NCI-H128 (cell line): ENCODE results near the gene DNAAF3.
"Not testable (repeated sequence)": the region's sequence is repeated elsewhere in the genome, so short reads cannot be mapped to it uniquely, and the experiment has no call there.

Source experiments
- DNase-seq: peaks from one replicate; lab custom pipeline; 2025; ENCODE audit not compliant: unreplicated experiment; lab: John Stamatoyannopoulos, UW

Gene DNAAF3

DNA sequence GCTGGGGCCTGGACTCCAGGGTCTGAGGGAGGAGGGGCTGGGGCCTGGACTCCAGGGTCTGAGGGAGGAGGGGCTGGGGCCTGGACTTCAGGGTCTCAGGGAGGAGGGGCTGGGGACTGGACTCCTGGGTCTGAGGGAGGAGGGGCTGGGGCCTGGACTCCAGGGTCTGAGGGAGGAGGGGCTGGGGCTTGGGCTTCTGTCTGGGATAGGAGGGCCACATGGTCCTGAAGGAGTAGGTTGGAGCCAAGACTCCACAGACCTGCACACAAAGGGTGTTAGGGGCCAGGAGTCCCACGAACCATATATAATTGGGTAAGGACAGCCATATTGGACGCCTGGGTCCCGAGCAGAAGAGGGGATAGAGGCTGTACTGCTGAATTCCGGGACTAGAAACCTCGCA lies 10.6 kb downstream of the DNAAF3 start:
- DNase-seq, result not testable (repeated sequence)

- no peak for DNase-seq
These were observed 12.7 kb downstream of the DNAAF3 start for GRCh38 chr19:55153652-55154264.

DNA sequence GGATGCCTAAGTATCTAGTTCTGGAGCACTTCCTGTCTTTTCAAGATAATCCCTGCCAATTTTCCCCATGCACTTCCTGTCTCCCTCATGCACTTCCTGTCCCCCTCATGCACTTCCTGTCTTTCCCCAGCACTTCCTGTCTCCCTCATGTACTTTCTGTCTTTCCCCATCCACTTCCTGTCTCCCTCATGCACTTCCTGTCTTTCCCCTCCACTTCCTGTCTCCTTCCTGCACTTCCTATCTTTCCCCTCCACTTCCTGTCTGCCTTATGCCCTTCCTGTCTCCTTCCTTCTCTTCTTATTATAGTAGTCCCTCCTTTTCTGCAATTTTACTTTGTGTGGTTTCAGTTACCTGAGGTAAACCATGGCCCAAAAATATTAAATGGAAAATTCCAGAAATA lies 14.4 kb downstream of the DNAAF3 start:
- DNase-seq, result no peak

DNA sequence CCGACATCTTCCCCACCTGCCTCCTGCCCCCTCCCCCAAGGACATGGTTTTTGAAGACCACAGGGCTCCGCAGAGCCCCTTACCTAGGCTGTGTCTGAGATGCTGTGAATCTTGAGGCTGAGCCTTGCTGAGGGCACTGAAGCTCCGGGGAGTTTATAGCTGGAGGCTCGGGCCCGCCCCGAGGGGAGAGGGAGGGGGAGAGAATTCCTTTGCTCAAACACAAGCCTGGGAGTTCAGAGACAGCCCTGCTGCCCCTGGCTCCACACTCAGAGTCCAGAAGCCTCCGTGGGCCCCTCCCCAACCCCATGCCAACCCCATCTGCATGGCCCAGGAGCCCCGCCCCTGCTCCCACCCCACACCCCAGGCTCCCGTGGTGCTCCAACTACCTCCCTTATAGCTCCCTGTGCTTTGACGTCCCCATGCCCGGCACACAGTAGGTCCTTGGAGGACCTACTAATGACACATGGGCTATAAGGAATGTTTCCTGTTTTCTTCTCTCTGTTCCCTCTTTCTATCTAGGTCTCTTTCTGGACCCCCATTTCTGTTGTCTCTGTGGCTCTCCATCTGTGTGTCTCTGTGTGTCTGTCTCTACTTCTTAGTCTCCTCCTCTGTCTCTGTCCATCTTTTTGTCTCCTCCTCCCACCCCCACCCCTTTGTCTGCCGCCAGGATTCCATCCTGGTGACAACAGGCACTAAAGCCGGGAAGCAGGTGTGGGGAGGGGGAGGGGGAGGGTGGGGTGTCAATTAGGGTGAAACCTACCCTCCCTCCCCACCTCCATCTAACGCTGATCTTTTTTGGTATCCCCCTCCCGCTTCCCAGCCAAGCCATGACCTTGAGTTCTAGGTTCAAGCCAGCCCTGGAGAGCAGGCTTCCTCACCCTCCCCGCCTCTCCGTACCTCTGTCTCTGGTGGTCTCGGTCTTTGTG lies 17.1 kb downstream of the DNAAF3 start, which contains the start of gene TNNT1:
TNNT1 (minus strand) TSS at position 129 of the 926 bp plus-strand sequence. CDS start 2,049 bp downstream, outside the sequence.
- DNase-seq, result no peak

DNA sequence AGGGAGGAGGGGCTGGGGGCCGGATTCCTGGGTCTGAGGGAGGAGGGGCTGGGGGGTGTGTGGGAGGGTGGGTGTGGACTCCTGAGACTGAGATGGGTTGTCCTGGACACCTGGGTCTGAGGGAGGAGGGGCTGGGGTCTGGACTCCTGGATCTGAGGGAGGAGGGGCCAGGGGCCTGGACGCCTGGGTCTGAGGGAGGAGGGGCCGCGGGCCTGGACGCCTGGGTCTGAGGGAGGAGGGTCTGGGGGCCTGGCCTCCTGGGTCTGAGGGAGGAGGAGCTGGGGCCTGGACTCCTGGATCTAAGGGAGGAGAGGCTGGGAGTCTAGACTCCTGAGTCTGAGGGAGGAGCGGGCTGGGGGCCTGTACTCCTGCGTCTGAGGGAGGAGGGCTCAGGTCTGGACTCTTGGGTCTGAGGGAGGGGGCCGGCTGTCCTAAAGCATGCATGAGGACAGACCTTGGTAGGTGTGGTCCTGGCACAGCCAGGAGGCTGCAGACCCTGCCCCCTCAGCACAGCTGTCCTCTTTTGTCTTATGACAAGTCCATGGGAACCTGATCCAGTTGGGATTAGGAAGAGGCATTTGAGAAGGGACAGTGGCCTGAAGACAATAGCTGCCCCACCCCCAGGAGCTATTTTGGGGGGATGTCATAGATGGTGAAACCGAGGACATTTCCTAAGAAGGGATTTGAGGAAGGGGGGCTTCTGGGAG lies 18.7 kb downstream of the DNAAF3 start:
- DNase-seq, result no peak

DNA sequence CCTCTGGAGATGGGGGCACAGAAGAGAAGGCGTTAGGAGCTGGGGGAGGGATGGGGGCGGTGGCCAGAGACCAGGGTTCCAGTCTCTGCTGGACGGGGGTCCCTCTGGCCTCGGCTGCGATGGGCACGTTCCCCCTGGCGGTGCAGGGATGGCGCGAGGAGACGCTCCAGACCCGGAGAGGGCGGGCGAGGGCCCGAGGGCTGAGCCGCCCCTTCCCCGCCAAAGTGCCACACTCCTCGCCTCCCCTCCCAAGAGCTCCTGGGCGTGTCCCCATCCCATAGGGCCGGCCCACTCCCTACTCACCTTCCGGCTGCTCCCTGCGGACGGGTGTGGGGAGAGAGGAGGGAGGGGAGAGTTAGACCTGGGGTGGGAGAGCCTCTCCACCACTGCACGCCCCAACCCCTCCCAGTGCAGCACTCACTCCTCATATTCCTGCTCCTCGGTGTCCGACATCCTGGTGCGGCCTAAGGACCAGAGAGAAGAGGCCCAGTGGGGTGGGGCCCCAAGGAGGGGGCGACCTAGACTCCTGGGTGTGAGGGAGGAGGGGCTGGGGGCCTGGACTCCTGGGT lies 19.6 kb downstream of the DNAAF3 start:
- DNase-seq, result peak; percentile 30

GRCh38 chr19:55146078-55146704 lies 20.2 kb downstream of the DNAAF3 start:
- DNase-seq, result no peak

DNA sequence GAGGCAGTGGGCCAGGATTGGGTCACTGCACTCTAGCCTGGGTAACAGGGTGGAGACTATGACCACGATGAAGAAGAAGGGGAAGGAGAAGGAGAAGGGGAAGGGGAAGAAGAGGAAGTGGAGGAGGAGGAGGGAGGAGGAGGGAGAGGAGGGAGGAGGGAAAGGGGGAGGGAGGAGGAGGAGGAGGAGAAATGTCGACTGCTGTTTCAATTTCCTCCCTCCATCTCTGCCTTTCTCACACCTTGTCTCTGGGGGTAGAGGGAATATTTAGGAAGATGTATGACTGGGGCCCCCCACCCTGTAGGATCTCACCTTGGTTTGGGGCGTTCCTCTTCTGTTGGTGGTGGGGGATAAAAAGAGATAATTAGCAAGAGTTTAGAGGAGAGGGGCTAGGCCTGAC lies 21.2 kb downstream of the DNAAF3 start:
- DNase-seq, result no peak

DNA sequence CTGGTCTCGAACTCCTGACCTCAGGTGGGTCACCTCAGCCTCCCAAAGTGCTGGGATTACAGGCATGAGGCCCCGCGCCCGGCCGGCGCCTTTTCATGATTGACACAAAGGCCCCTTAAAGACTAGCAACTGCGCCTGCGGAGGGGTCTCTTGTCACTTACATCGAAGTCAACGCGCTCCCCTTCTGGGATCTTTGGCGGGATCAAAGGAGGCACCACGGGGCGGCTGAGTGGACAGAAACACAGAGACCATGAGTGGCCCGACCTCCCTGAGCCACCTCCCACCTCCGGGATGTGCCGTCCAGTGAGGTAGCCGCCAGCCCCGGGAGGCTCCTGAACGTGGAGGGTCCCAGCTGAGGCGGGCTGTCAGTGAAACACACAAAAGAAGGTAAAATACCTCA lies 24.7 kb downstream of the DNAAF3 start:
- no peak for DNase-seq

- no peak for DNase-seq
These were observed 28.5 kb downstream of the DNAAF3 start for GRCh38 chr19:55137915-55138314.

DNA sequence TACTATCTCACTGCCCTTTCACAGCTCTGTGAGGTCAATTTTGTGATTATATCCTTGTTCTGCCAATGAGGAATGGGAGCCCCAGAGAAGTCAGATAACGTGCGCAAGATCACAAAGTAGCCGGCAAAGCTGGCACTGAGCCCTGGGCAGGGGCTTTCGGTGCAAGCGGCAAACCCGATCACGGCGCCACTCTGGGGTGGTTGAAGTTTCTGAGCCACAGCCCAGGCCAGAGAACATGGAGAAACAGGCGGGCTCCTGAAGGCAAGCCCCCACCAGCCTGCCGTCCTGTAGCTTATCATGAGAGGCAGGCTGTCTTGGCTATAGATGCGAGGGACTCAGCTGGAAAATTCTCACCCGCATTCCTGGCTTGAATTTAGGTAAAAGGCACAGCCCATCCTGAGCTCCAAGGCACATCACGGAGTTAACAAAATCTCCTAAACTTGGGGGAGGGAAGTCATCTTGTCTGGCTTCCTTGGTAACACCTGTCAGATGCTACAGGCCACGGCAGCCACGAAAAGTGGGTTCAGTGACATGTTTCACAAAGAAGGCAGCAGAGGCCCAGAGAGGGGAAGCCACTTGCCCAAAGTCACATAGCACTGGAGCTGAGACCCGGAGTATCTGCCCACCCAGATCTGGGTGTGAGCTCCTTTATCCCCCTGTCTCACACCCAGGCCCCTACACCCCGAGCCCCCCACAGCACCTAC lies 29.9 kb downstream of the DNAAF3 start:
- no peak for DNase-seq

- DNase-seq, result no peak
These were observed 31.7 kb downstream of the DNAAF3 start for GRCh38 chr19:55134736-55135135.

DNA sequence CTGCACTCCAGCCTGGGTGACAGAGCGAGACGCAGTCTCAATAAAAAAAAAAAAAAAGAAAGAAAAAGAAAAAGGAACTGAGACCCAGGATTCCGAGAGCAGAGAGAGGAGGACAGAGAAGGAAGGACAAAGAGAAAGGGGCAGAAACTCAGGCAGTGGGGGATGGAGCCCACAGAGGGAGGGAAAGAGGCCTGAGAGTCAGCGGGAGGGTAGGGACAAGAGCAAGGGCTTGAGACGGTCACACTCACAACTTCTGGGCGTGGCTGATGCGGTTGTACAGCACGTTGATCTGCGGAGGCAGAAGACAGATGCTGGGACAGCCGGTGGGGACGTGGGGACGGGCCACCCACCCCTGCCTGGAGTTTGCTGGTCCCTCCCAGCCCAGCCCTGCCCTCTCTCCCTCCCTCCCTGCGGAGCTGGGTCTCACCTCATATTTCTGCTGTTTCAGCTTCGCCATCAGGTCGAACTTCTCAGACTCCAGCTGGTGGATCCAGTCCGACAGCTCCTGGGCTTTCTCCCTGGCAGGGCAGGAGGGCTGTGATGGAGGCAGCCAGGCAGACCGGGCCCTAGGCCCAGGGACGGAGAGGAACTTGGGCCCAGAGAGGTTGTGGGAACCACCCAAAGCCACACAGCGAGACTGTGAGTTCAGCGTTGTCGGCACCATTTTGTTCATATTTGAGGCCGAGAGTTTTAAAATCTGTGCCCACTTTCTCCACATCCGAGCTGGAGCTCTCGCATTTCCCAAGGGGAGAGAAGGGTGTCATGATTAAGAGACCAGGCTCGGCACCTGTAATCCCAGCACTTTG lies 32.6 kb downstream of the DNAAF3 start:
- no peak for DNase-seq

DNA sequence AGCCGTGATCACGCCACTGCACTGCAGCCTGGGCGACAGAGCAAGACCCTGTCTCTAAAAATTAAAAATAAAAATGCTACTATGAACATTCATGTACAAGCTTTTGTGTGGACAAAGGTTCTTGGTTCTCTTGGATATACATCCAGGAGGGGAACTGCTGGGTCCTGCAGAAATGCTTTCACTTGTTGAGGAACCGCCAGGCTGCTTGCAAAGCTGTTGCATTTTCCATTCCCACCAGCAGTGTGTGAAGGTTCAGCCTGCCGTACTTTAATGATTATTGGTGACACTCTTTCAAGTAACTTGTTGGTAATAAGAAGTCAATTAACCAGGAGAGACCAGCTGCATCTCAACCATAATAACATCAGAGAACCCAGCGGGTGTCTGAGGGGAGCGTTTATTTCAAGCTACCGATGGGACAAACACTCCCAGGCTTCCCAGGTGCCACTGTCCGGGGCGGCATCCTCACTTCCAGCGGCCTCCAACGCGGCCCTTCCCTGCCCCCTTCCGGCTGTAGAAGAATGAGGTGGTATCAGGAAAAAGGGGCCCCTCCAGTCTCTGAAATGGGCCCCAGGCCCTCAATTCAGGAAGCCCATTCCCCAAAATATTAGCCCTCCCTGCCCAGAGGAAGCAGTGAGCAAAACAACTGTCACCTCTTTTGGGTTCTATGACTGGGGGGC lies 33.8 kb downstream of the DNAAF3 start:
- no peak for DNase-seq

GRCh38 chr19:55131421-55131820 lies 35.0 kb downstream of the DNAAF3 start:
- DNase-seq, result no peak

- no peak for DNase-seq
These were observed 47.4 kb downstream of the DNAAF3 start for GRCh38 chr19:55119053-55119452.

DNA sequence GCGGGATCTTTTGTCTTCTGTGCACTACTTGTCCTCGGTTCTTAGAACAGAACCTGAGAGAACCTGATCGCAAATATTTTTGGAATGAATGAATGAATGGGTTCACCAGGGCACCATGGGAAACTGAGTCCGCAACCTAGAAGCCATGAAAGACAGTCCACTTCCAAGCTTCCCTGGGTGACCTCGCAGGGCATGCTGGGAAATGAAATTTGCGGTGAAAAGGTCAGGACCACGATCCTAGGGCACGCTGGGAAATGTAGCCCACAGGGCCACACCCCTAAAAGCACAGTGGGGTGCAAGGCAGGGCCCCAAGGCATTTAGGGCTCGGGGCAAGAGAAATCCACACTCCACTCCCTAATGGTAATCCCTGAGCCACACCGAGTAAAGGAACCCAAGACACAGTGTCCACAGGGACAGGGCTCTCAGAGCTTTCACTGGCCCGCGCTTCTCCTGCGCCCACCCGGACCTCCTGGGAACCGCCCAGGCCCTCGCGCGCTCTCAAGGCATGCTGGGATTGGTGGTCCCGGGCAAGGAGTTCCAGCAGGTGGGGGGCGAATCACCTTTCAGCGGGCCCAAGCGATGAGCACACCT lies 47.9 kb downstream of the DNAAF3 start:
- no peak for DNase-seq

- DNase-seq, result peak; percentile 97
These were observed 48.6 kb downstream of the DNAAF3 start for GRCh38 chr19:55117663-55118391.
